A549 (cell line): ENCODE data around the gene PRKCE.

Experiments
- CEBPB ChIP-seq, 2 experiments: fragments of >200 bp in 1 of 2; sonication (Bioruptor Twin) in 1 of 2; formaldehyde crosslinking in 1 of 2; IDR thresholded peaks; 2 replicates each; pipeline ENCODE4 v1.6.1; 2012 to 2016
- EHMT2 ChIP-seq: fragments of 200-600 bp; sonication (generic); IDR thresholded peaks from 2 replicates; pipeline ENCODE4 v1.6.1; 2016; ENCODE audit warnings: antibody characterized with exemption, low read depth, mild to moderate bottlenecking, moderate library complexity
- EP300 ChIP-seq, 2 experiments: fragments of >200 bp; sonication (Bioruptor Twin); formaldehyde crosslinking; IDR thresholded peaks; 2 replicates in 1 of 2; 3 replicates in 1 of 2; pipeline ENCODE4 v1.6.1; 2016 to 2017
- ESRRA ChIP-seq: fragments of 150-350 bp; IDR thresholded peaks from 2 replicates; pipeline ENCODE4 v1.6.1; 2014; ENCODE audit warnings: mild to moderate bottlenecking, low read length, borderline replicate concordance
- JUN ChIP-seq, 2 experiments: fragments of >200 bp; sonication (Bioruptor Twin); formaldehyde crosslinking; IDR thresholded peaks; 2 replicates in 1 of 2; 3 replicates in 1 of 2; pipeline ENCODE4 v1.6.1; 2016 to 2017
- MAZ ChIP-seq: fragments of 150-350 bp; IDR thresholded peaks from 2 replicates; pipeline ENCODE4 v1.6.1; 2014; ENCODE audit warnings: antibody characterized with exemption, low read depth, low read length, borderline replicate concordance
- MYC ChIP-seq: IDR thresholded peaks from 2 replicates; pipeline ENCODE4 v1.6.1; 2012; ENCODE audit warnings: mild to moderate bottlenecking, inconsistent platforms, low read length, improper control_type of control experiment, borderline replicate concordance
- POLR2AphosphoS2 ChIP-seq: conservative IDR thresholded peaks from 2 replicates; pipeline ENCODE4 v1.6.1; 2012; ENCODE audit warnings: low read length, improper control_type of control experiment, inconsistent platforms
- SMC3 ChIP-seq: fragments of >200 bp; sonication (Bioruptor Twin); formaldehyde crosslinking; IDR thresholded peaks from 3 replicates; pipeline ENCODE4 v1.6.1; 2018; ENCODE audit warnings: inconsistent platforms
- SREBF2 ChIP-seq: fragments of 450-650 bp; IDR thresholded peaks from 2 replicates; pipeline ENCODE4 v1.6.1; 2014; ENCODE audit warnings: mild to moderate bottlenecking, moderate library complexity
- TF ChIP-seq, protein P1 (sequence below): fragments of >200 bp; sonication (Bioruptor Twin); formaldehyde crosslinking; IDR thresholded peaks from 3 replicates; pipeline ENCODE4 v1.5.1; 2016

DNA sequence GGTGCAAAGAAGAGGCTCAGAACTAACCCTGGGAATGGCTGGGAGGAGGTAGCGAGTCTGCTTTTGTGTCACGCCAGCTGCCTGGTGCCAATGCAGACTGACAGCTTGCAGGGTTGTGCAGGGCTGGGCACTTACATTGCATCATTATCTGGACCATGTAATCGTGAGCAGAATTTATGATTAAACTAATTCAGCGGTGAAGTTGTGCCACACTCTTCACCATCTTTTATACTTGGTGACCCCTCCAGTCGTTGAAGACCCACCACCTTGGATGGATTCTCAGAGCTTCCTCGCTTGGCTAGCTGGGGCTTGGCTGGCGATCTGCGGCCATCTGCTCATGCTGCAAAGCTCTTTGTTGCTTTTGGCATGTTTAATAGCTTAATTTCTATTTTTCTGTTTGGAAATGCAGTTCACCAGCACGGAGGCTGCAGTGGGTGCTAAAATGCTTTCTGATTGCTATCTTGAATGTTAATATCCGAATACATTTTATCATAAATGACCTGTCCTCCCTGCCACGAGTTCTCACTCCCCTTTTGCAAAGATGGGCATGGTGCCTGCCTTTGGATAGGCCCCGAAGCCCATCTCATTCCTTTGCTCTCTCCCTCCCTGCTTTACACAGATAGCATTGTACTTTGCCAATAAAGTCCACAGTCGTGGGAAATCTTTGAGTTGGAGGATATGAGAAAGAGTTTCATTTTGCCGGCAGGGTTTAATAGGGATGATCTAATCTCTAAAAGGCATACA is 188.2 kb downstream of the PRKCE start:
- TF ChIP-seq SMC3 (no peak), MYC (no peak), MAZ (no peak), SREBF2 (no peak), ESRRA (no peak), CEBPB (IDR thresholded peaks at IDR 0.05) (no peak), EP300 (IDR thresholded peaks at IDR 0.05) (no peak), EHMT2 (no peak), JUN (IDR thresholded peaks at IDR 0.05) (no peak), POLR2AphosphoS2 (no peak)
- TF ChIP-seq, protein P1, sequence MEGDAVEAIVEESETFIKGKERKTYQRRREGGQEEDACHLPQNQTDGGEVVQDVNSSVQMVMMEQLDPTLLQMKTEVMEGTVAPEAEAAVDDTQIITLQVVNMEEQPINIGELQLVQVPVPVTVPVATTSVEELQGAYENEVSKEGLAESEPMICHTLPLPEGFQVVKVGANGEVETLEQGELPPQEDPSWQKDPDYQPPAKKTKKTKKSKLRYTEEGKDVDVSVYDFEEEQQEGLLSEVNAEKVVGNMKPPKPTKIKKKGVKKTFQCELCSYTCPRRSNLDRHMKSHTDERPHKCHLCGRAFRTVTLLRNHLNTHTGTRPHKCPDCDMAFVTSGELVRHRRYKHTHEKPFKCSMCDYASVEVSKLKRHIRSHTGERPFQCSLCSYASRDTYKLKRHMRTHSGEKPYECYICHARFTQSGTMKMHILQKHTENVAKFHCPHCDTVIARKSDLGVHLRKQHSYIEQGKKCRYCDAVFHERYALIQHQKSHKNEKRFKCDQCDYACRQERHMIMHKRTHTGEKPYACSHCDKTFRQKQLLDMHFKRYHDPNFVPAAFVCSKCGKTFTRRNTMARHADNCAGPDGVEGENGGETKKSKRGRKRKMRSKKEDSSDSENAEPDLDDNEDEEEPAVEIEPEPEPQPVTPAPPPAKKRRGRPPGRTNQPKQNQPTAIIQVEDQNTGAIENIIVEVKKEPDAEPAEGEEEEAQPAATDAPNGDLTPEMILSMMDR, result no peak
